ENCODE results near the gene GPA33.

GPA33 gene

DNA sequence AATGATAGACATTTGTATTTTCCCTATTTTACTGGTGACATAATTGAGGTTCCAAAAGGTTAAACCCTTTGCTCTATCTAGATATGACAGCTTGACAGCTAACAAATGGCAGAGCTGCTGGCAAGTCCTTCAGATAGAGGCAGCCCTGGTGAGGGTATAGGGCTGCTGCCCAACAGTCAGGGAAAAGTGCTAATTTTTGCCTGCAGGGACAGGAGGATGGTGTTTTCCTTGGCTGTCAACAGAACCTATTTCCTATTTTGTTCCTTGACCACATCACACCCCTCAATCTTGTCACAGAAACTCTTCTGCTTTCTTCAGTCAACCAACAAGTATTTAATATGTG lies 12.3 kb downstream of the GPA33 start:
- DNase-seq (ENCODE audit: low read depth) = no peak
- in situ Hi-C loops (cut with HindIII; ENCODE audit: low sequenced_read_pairs) = no loop called here

GRCh38 chr1:167077128-167077867 lies 12.9 kb downstream of the GPA33 start:
- DNase-seq (ENCODE audit: low read depth) = no peak
- H3K4me3 ChIP-seq (ENCODE audit: low read depth, low read length) = no peak overlapping the region
- in situ Hi-C loops (cut with HindIII; ENCODE audit: low sequenced_read_pairs) = no loop called here
- no peak for TF ChIP-seq CTCF (IDR thresholded peaks at IDR 0.05; ENCODE audit: low read depth, low read length, missing control alignments)

More for the DNA sequence above, 12.3 kb downstream of the GPA33 start:
- no peak for TF ChIP-seq CTCF (IDR thresholded peaks at IDR 0.05; ENCODE audit: low read depth, low read length, missing control alignments)
- H3K4me3 ChIP-seq (ENCODE audit: low read depth, low read length) = no peak overlapping the region

DNA sequence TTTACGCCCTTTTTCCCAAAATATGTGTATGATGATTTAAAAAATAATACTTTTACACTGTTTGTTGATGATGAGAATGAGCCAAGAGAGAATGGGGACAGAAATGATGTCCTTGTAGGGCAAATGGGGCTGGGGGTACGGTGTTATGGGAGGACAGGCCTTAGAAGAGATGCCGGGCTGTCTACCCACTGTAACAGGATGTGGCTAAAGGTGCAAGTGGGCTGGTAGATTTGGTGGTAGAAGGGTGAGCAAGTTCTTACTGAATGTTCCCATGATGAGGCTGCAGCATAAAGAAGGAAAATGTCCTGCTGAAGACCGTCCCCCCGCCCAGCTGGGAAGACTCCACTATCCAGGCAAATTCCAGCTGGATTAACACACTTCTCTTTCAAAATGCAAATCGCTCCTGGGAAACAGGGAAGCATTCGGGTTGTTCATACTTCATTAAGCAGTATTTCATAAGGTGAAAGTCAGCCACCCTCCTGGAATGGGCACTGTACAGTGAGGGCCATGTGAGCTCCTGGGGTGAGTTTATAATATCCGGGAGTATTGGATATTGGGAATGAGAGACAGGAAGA lies 14.0 kb downstream of the GPA33 start:
- no peak overlapping the region for H3K4me3 ChIP-seq (ENCODE audit: low read depth, low read length)
- TF ChIP-seq CTCF (IDR thresholded peaks at IDR 0.05; ENCODE audit: low read depth, low read length, missing control alignments) = no peak
- in situ Hi-C loops (cut with HindIII; ENCODE audit: low sequenced_read_pairs) = no loop called here
- no peak for DNase-seq (ENCODE audit: low read depth)

DNA sequence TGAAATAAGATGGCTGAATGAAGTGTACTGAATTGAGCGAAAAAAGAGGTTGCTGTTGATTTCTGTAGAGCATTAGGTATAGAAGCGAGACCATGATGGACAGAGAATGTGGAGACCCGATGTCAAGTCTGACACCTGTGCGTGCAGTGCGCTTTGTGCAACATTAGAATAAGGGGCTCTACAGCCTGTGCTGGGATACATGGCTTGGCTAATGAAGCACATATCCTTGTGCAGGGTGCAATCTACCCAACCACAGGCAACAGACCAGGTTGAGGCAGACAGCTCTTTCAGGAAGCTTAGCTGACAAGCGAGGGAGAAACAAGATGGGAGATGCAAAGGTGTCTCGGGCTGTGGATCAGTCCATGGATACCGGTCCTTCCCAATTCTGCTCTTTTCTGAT lies 18.9 kb downstream of the GPA33 start:
- in situ Hi-C loops (cut with HindIII; ENCODE audit: low sequenced_read_pairs) = loop anchor here (25.0 kb wide), 1 partner anchor 341 kb away; no protein-coding TSS in a partner anchor
- no peak for TF ChIP-seq CTCF (IDR thresholded peaks at IDR 0.05; ENCODE audit: low read depth, low read length, missing control alignments)
- no peak overlapping the region for H3K4me3 ChIP-seq (ENCODE audit: low read depth, low read length)
- DNase-seq (ENCODE audit: low read depth) = no peak

GRCh38 chr1:167068761-167069160 lies 21.4 kb downstream of the GPA33 start:
- in situ Hi-C loops (cut with HindIII; ENCODE audit: low sequenced_read_pairs) = loop anchor here (25.0 kb wide), 1 partner anchor 344 kb away; no protein-coding TSS in a partner anchor
- H3K4me3 ChIP-seq (ENCODE audit: low read depth, low read length) = no peak overlapping the region
- DNase-seq (ENCODE audit: low read depth) = no peak
- no peak for TF ChIP-seq CTCF (IDR thresholded peaks at IDR 0.05; ENCODE audit: low read depth, low read length, missing control alignments)

DNA sequence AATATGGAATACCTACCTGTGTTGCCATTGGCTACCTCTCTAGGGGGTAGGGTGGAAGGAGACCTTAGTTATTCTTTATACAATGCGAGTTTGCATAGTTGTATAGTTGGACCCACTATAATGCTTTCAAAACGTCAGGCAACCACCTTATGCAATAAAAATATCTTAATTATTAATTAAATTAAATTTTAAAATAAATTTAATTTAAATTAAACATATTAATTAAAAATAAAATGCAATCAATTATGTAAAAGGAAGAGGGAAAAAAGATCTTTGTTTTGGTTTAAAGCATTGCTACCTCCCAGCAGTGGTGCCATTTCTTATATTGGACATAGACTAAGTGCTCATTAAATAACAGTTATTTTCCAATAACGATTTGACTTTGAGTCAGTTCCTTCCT lies 22.3 kb downstream of the GPA33 start:
- in situ Hi-C loops (cut with HindIII; ENCODE audit: low sequenced_read_pairs) = loop anchor here (25.0 kb wide), 1 partner anchor 344 kb away; no protein-coding TSS in a partner anchor
- no peak for DNase-seq (ENCODE audit: low read depth)
- no peak overlapping the region for H3K4me3 ChIP-seq (ENCODE audit: low read depth, low read length)
- no peak for TF ChIP-seq CTCF (IDR thresholded peaks at IDR 0.05; ENCODE audit: low read depth, low read length, missing control alignments)
